ENCODE results near the gene CCDC89. TPM values are rescaled to one million over a fixed set of nuclear protein-coding genes. Genes with fewer than 3 reads are reported as not detected.
"Not testable (repeated sequence)": the region's sequence is repeated elsewhere in the genome, so short reads cannot be mapped to it uniquely, and the experiment has no call there.

The CCDC89 gene
- polyA plus RNA-seq, 2 of the 4 experiments (the other 2 are of a cell fraction): 0.05 TPM; not detected in 1

GRCh38 chr11:85680897-85681296 lies 5.1 kb downstream of the CCDC89 start:
- Histone ChIP-seq H3K4me2 (no peak overlapping the region), H3K4me3 (no peak overlapping the region), H3K4me1 (no peaks in the 10 kb centered on the region), H3K27ac (no peak overlapping the region), H3K9me3 (no peaks in the 10 kb centered on the region)
- TF ChIP-seq POLR2AphosphoS2 (conservative IDR thresholded peaks at IDR 0.05; ENCODE audit: low read length): no peak
- TF ChIP-seq FOSB (CRISPR knock-in tag; IDR thresholded peaks at IDR 0.05): no peak
- TF ChIP-seq HOXB5 (CRISPR knock-in tag; IDR thresholded peaks at IDR 0.05): no peak
- TF ChIP-seq EHMT2 (IDR thresholded peaks at IDR 0.05; ENCODE audit: low read depth): no peak
- TF ChIP-seq PBX3 (IDR thresholded peaks at IDR 0.05): no peak
- TF ChIP-seq BHLHE40 (IDR thresholded peaks at IDR 0.05; ENCODE audit: low read depth, low read length): no peak
- no peak for TF ChIP-seq RNF2 (IDR thresholded peaks at IDR 0.05; ENCODE audit: borderline replicate concordance, low read depth)
- TF ChIP-seq SREBF2 (IDR thresholded peaks at IDR 0.05): no peak
- DNase-seq (ENCODE audit: low read depth in 1 of 2, low spot score in 1 of 2) (no peak), FAIRE-seq (no peak), ATAC-seq (no peak)
- ChIA-PET POLR2A (interaction anchor here (1.3 kb wide), 1 partner anchor 16 kb away, joined by 5 read pairs; the partner anchor contains the start of gene CREBZF), CTCF (interaction anchor here (0.9 to 4.4 kb wide), 7 partner anchors 11 to 145 kb away, joined by 3 to 22 read pairs (median 4); partner anchors contain the start of genes CREBZF and TMEM126B)
- 50% methylated on average over 1 of the region's 1 CpG for WGBS (ENCODE audit: missing lambda C conversion rate)

DNA sequence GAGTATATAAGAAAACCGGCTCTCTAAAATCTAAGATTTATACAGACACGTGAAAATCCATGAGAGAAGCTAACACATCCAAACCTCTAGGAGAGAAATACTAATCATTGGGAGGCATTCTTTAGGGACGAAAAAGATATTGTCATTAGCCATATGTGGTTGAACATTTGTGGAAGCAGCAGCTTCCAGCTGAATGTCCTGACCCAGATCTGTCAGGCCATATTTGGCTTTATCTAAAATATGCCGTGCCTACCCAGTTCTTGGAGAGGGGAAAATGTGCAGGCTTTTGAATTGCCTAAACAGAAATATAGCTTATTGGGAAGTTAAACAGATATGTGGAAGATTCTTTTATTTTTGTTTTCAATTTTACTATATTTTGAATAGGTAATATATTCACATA lies 6.4 kb downstream of the CCDC89 start:
- CTCF ChIA-PET: interaction anchor here (0.9 to 4.4 kb wide), 5 partner anchors 11 to 147 kb away, joined by 3 to 22 read pairs (median 4); no protein-coding TSS in a partner anchor
- ATAC-seq (no peak), DNase-seq (ENCODE audit: low read depth in 1 of 2, low spot score in 1 of 2) (no peak), FAIRE-seq (no peak)
- Histone ChIP-seq H3K4me2 (no peak overlapping the region), H3K4me3 (no peak overlapping the region), H3K9me3 (no peaks in the 10 kb centered on the region), H3K27ac (no peak overlapping the region), H3K4me1 (no peaks in the 10 kb centered on the region)
- WGBS (ENCODE audit: missing lambda C conversion rate): 84% methylated on average over 4 of the region's 4 CpGs
- TF ChIP-seq E2F6 (IDR thresholded peaks at IDR 0.05; ENCODE audit: borderline replicate concordance, low read depth) (no peak), FOXS1 (CRISPR knock-in tag; IDR thresholded peaks at IDR 0.05) (no peak)
- POLR2A ChIA-PET: interaction anchor here (1.3 kb wide), 1 partner anchor 15 kb away, joined by 5 read pairs; the partner anchor contains the start of gene CREBZF

DNA sequence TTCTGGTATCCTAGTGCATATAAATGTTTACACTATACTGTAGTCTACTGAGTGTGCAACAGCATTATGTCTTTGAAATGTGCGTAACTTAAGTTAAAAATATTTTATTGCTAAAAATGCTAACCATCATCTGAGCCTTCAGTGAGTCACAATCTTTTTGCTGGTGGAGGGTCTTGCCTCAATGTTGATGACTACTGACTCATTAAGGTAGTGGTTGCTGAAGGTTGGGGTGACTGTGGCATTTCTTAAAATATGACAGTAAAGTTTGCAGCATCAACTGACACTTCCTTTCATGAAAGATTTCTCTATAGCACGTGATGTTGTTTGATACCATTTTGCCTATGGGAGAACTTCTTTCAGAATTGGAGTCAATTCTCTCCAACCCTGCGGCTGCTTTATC lies 12.6 kb downstream of the CCDC89 start:
- DNase-seq (ENCODE audit: low read depth in 1 of 2, low spot score in 1 of 2) (no peak), ATAC-seq (no peak), FAIRE-seq (no peak)
- TF ChIP-seq, protein P1, sequence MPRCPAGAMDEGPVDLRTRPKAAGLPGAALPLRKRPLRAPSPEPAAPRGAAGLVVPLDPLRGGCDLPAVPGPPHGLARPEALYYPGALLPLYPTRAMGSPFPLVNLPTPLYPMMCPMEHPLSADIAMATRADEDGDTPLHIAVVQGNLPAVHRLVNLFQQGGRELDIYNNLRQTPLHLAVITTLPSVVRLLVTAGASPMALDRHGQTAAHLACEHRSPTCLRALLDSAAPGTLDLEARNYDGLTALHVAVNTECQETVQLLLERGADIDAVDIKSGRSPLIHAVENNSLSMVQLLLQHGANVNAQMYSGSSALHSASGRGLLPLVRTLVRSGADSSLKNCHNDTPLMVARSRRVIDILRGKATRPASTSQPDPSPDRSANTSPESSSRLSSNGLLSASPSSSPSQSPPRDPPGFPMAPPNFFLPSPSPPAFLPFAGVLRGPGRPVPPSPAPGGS (IDR thresholded peaks at IDR 0.05): no peak
- TF ChIP-seq HOXA7 (CRISPR knock-in tag; IDR thresholded peaks at IDR 0.05): no peak
- TF ChIP-seq HDAC2 (IDR thresholded peaks at IDR 0.05): no peak
- TF ChIP-seq POLR2A (IDR thresholded peaks at IDR 0.05; ENCODE audit: low read length): no peak
- TF ChIP-seq EHF (CRISPR knock-in tag; IDR thresholded peaks at IDR 0.05): no peak
- WGBS (ENCODE audit: missing lambda C conversion rate): 65% methylated on average over 3 of the region's 3 CpGs
- Histone ChIP-seq H3K27ac (no peak overlapping the region), H3K9me3 (no peaks in the 10 kb centered on the region), H3K4me1 (no peaks in the 10 kb centered on the region), H3K4me2 (no peak overlapping the region), H3K4me3 (no peak overlapping the region)
- ChIA-PET POLR2A (interaction anchor here (1.3 kb wide), 1 partner anchor 8 kb away, joined by 3 read pairs; the partner anchor contains the start of gene CREBZF), CTCF (no interaction called here)

DNA sequence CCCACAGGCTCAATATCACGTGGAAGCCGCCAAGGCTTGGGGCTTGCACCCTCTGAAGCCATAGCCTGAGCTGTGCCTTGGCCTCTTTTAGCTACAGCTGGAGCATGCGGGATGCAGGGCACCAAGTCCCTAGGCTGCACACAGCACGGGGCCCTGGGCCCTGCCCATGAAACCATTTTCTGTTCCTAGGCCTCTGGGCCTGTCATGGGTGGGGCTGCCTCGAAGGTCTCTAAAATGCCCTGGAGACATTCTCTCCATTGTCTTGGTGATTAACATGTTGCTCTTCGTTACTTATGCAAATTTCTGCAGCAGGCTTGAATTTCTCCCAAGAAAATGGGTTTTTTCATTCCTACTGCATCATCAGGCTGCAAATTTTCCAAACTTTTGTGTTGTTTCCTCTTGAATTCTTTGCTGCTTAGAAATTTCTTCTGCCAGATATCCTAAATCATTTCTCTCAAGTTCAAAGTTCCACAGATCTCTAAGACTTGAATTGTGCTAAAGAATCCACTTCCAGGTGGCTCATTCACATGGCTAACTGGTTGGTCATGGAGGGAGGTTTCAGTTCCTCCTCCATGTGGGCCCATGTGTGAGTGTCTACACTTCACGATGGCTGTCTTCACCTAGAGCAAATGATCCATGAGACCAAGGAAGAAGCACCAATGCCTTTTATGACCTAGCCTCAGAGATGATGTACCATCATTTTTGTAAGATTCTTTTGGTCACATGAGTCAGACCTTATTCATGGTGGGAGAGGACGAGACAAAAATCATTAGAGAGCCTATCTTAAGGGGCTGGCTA lies 13.7 kb downstream of the CCDC89 start:
- WGBS (ENCODE audit: missing lambda C conversion rate): 58% methylated on average over 7 of the region's 8 CpGs
- CTCF ChIA-PET: no interaction called here
- no peak for FAIRE-seq

GRCh38 chr11:85670949-85671663 lies 14.9 kb downstream of the CCDC89 start:
- H3K4me1 ChIP-seq; H3K4me3 ChIP-seq; FAIRE-seq; H3K4me2 ChIP-seq; H3K9me3 ChIP-seq; DNase-seq (ENCODE audit: low read depth in 1 of 2, low spot score in 1 of 2); CTCF ChIA-PET; ATAC-seq; H3K27ac ChIP-seq; POLR2A ChIA-PET: not testable (repeated sequence)

More for the DNA sequence above, 13.7 kb downstream of the CCDC89 start:
- Histone ChIP-seq H3K27ac (no peak overlapping the region), H3K4me2 (no peak overlapping the region), H3K9me3 (no peaks in the 10 kb centered on the region), H3K4me1 (no peaks in the 10 kb centered on the region), H3K4me3 (no peak overlapping the region)
- no peak for DNase-seq (ENCODE audit: low read depth in 1 of 2, low spot score in 1 of 2)
- POLR2A ChIA-PET: no interaction called here
- TF ChIP-seq FOSL2 (IDR thresholded peaks at IDR 0.05) (no peak), FOSL2 (CRISPR knock-in tag; IDR thresholded peaks at IDR 0.05) (no peak), NR3C1 (IDR thresholded peaks at IDR 0.05) (no peak), SMC3 (IDR thresholded peaks at IDR 0.05) (no peak), CBX2 (IDR thresholded peaks at IDR 0.05; ENCODE audit: borderline replicate concordance, low read depth) (no peak), ESRRA (IDR thresholded peaks at IDR 0.05; ENCODE audit: borderline replicate concordance, low read length) (no peak), JUNB (IDR thresholded peaks at IDR 0.05) (no peak), RAD21 (conservative IDR thresholded peaks at IDR 0.05 in 1 of 2, IDR thresholded peaks at IDR 0.05 in 1 of 2) (no peak), FOSB (CRISPR knock-in tag; IDR thresholded peaks at IDR 0.05) (no peak), MAFK (IDR thresholded peaks at IDR 0.05; ENCODE audit: partially characterized antibody) (no peak), KDM5A (IDR thresholded peaks at IDR 0.05) (no peak)
- TF ChIP-seq, protein P2, sequence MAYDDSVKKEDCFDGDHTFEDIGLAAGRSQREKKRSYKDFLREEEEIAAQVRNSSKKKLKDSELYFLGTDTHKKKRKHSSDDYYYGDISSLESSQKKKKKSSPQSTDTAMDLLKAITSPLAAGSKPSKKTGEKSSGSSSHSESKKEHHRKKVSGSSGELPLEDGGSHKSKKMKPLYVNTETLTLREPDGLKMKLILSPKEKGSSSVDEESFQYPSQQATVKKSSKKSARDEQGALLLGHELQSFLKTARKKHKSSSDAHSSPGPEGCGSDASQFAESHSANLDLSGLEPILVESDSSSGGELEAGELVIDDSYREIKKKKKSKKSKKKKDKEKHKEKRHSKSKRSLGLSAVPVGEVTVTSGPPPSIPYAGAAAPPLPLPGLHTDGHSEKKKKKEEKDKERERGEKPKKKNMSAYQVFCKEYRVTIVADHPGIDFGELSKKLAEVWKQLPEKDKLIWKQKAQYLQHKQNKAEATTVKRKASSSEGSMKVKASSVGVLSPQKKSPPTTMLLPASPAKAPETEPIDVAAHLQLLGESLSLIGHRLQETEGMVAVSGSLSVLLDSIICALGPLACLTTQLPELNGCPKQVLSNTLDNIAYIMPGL (CRISPR knock-in tag; IDR thresholded peaks at IDR 0.05; ENCODE audit: borderline replicate concordance): no peak
- no peak for ATAC-seq
